ENCODE measurements around the gene SLC4A1AP. TPM values are rescaled to one million over a fixed set of nuclear protein-coding genes. Genes with fewer than 3 reads are reported as not detected.

SLC4A1AP gene
- total RNA-seq, 1 experiment from 2014 or later: 20.8 TPM

- Histone ChIP-seq H2AK5ac (ENCODE audit: insufficient read length, low read length) (no peak overlapping the region), H2BK12ac (ENCODE audit: insufficient read length, low read depth, low read length) (no peak overlapping the region), H4K8ac (replicated peaks; ENCODE audit: insufficient read length, low read depth, low read length) (no peak overlapping the region), H3K23me2 (ENCODE audit: insufficient read length, low read depth, low read length, poor library complexity, severe bottlenecking) (no peaks in the 10 kb centered on the region), H3K79me1 (ENCODE audit: insufficient read depth, low read depth, low read length, poor library complexity, severe bottlenecking) (no peaks in the 10 kb centered on the region), H3K9me3 (ENCODE audit: control insufficient read depth, low read depth, low read length) (no peaks in the 10 kb centered on the region), H3K56ac (ENCODE audit: insufficient read length, low read depth, low read length) (no peak overlapping the region), H2AFZ (ENCODE audit: low read length) (no peak overlapping the region), H3K4me1 (ENCODE audit: insufficient read depth, low read length) (no peaks in the 10 kb centered on the region; the same call in 1 of the 2 replicates), H3K79me2 (ENCODE audit: insufficient read depth, low read length) (no peaks in the 10 kb centered on the region), H3K27ac (ENCODE audit: insufficient read length, low read depth, low read length) (no peak overlapping the region), H3K14ac (ENCODE audit: insufficient read depth, low read length) (no peak overlapping the region), H4K20me1 (ENCODE audit: control insufficient read depth, insufficient read depth, insufficient read length) (no peaks in the 10 kb centered on the region), H3T11ph (ENCODE audit: low read length) (no peak overlapping the region), H2BK120ac (ENCODE audit: low read depth, low read length, poor library complexity, severe bottlenecking) (no peak overlapping the region), H4K5ac (ENCODE audit: insufficient read length, low read depth, low read length) (no peak overlapping the region), H3K23ac (ENCODE audit: insufficient read length, low read depth, low read length) (no peak overlapping the region), H2BK15ac (ENCODE audit: low read depth, low read length) (no peak overlapping the region), H3K4me2 (ENCODE audit: insufficient read depth, insufficient read length, low read length) (no peak overlapping the region), H2BK5ac (ENCODE audit: insufficient read length, low read length) (no peak overlapping the region), H3K9ac (ENCODE audit: extremely low read depth, insufficient read length, low read length) (no peak overlapping the region), H3K18ac (ENCODE audit: insufficient read length, low read depth, low read length) (no peak overlapping the region), H2BK20ac (ENCODE audit: low read depth, low read length, poor library complexity, severe bottlenecking) (no peak overlapping the region), H3K4ac (ENCODE audit: low read depth, low read length) (no peak overlapping the region), H3K27me3 (ENCODE audit: insufficient read depth, low read length) (no peaks in the 10 kb centered on the region), H4K91ac (ENCODE audit: insufficient read length, low read depth, low read length) (no peak overlapping the region)
- no peaks in the 10 kb centered on the region; a peak in 1 of 7 replicates for H3K36me3 Mint-ChIP-seq (ENCODE audit: insufficient read depth in 1 of 3, low read depth in 3 of 3)
- H3K4me3 Mint-ChIP-seq: no peak overlapping the region
- H3K27me3 Mint-ChIP-seq (ENCODE audit: low read depth): no peaks in the 10 kb centered on the region
- peak overlapping the region in 2 of 3 experiments; percentile 68 to 82; a peak in 2 of 7 replicates for H3K27ac Mint-ChIP-seq
- no peaks in the 10 kb centered on the region for H3K9me3 Mint-ChIP-seq
- WGBS (ENCODE audit: extremely low coverage, insufficient read length, low lambda C conversion rate): no CpG with 5 or more reads among the region's 4 CpGs
- H3K4me1 Mint-ChIP-seq: peaks cover 10 to 26% of the 10 kb centered on the region in 2 experiments
- DNase-seq: no peak
- no peak for TF ChIP-seq CTCF (conservative IDR thresholded peaks at IDR 0.05)
Observed at GRCh38 chr2:27705851-27706622, 42.3 kb downstream of the SLC4A1AP start.

Data from H9 (cell line).